ENCODE measurements around the gene FOXK2.

- TF ChIP-seq POLR2A (IDR thresholded peaks at IDR 0.05; ENCODE audit: low read length) (no peak), GATA1 (IDR thresholded peaks at IDR 0.05; ENCODE audit: low read depth, low read length) (no peak)
Observed at GRCh38 chr17:82560252-82560642, 40.7 kb downstream of the FOXK2 start.

Data from erythroblast (primary cell).